PC-9 (cell line): ENCODE results near the gene NEUROG3. TPM values are rescaled to one million over a fixed set of nuclear protein-coding genes. Genes with fewer than 3 reads are reported as not detected.

Experiments
- BruUV-seq: library from RNA; stranded (reverse); fragments of 400-500 nt; replicated peaks from 2 replicates; lab custom pipeline; 2021; lab: Mats Ljungman, UMichigan
- CTCF ChIA-PET: fragments of 300-600 bp; sonication (Branson Sonifier 250); formaldehyde crosslinking; loops from one replicate; lab custom pipeline; 2022; ENCODE audit warnings: antibody characterized with exemption; lab: Charles Lee
- POLR2A ChIA-PET: fragments of 300-600 bp; sonication (Branson Sonifier 250); formaldehyde crosslinking; loops from one replicate; lab custom pipeline; 2022; ENCODE audit warnings: antibody characterized with exemption; ENCODE audit not compliant: unreplicated experiment; lab: Charles Lee
- DNase-seq, 2 experiments: peaks; one replicate each; pipeline versions ENCODE4 v3.0.0 to v3.0.0-alpha.2; 2015 to 2022; ENCODE audit warnings: mixed read lengths in 1 of 2
- H2AFZ ChIP-seq: fragments of 200-600 bp; sonication (generic); 2 replicates; pipeline ENCODE4 v1.8.1; 2017; ENCODE audit warnings: antibody characterized with exemption
- H3F3A ChIP-seq: fragments of 200-600 bp; sonication (generic); 2 replicates; pipeline ENCODE4 v1.8.1; 2017; ENCODE audit warnings: antibody characterized with exemption, mild to moderate bottlenecking, low read depth; ENCODE audit not compliant: insufficient read depth
- H3K27ac ChIP-seq: fragments of 200-600 bp; sonication (generic); 2 replicates; pipeline ENCODE4 v1.6.1; 2016; ENCODE audit warnings: mixed run types
- H3K27me3 ChIP-seq: fragments of 200-600 bp; sonication (generic); 2 replicates; pipeline ENCODE4 v1.6.1; 2016; ENCODE audit warnings: low read depth, mixed run types; ENCODE audit not compliant: insufficient read depth
- H3K36me3 ChIP-seq: fragments of 200-600 bp; sonication (generic); 2 replicates; pipeline ENCODE4 v1.6.1; 2016; ENCODE audit warnings: low read depth, mixed run types
- H3K4me1 ChIP-seq: fragments of 200-600 bp; sonication (generic); replicated peaks from 2 replicates; pipeline ENCODE4 v1.6.1; 2016; ENCODE audit warnings: mixed run types; ENCODE audit not compliant: insufficient read depth
- H3K4me2 ChIP-seq: fragments of 200-600 bp; sonication (generic); 2 replicates; pipeline ENCODE4 v1.6.1; 2017; ENCODE audit warnings: mixed run types
- H3K4me3 ChIP-seq: fragments of 200-600 bp; sonication (generic); 2 replicates; pipeline ENCODE4 v1.6.1; 2016; ENCODE audit warnings: mixed run types
- H3K79me2 ChIP-seq: fragments of 200-600 bp; sonication (generic); 2 replicates; pipeline ENCODE4 v1.6.1; 2017; ENCODE audit warnings: low read depth, mixed run types
- H3K9me2 ChIP-seq: fragments of 200-600 bp; sonication (generic); 2 replicates; pipeline ENCODE4 v1.8.1; 2017; ENCODE audit warnings: mild to moderate bottlenecking; ENCODE audit not compliant: insufficient read depth
- H3K9me3 ChIP-seq: fragments of 200-600 bp; sonication (generic); 2 replicates; pipeline ENCODE4 v1.8.1; 2016; ENCODE audit warnings: low read depth; ENCODE audit not compliant: insufficient read depth
- H4K20me1 ChIP-seq: fragments of 200-600 bp; sonication (generic); 2 replicates; pipeline ENCODE4 v1.8.1; 2017; ENCODE audit not compliant: insufficient read depth
- EZH2 ChIP-seq: fragments of 200-600 bp; sonication (generic); IDR thresholded peaks from 2 replicates; pipeline ENCODE4 v1.8.0; 2017; ENCODE audit warnings: antibody characterized with exemption, low read depth
- intact Hi-C: fragments of 100-400 bp; cut with micrococcal nuclease; formaldehyde crosslinking; loops from one replicate; pipeline ENCODE4 v1.10.0; 2022; ENCODE audit not compliant: unreplicated experiment
- total RNA-seq: library from RNA; stranded (reverse); gene quantifications from 2 replicates; pipeline ENCODE4 v1.2.3, GENCODE V29; 2021
- TF ChIP-seq, protein P1 (sequence below): fragments of 200-600 bp; sonication (generic); conservative IDR thresholded peaks from 2 replicates; pipeline ENCODE4 v1.6.1; 2017; ENCODE audit warnings: mixed run types, antibody characterized with exemption, mild to moderate bottlenecking, moderate library complexity

Gene NEUROG3
- total RNA-seq, 1 experiment from 2014 or later: not detected

DNA sequence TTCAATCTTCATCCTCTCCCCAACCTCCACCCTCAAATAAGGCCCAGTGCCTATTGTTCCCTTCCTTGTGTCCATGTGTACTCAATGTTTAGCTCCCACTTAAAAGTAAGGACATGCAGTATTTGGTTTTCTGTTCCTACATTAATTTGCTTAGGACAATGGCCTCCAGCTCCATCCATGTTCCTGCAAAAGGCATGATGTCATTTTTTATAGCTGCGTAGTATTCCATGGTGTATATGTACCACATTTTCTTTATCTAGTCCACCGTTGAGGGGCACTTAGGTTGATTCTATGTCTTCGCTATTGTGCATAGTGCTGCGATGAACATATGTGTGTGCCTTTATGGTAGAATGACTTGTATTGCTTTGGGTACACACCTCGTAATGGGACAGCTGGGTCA, 7.2 kb upstream of the NEUROG3 start:
- H3K4me3 ChIP-seq: no peak overlapping the region
- no peaks in the 10 kb centered on the region for H3F3A ChIP-seq
- POLR2A ChIA-PET: no interaction called here
- H3K4me2 ChIP-seq: no peak overlapping the region
- H4K20me1 ChIP-seq: peaks cover 7% of the 10 kb centered on the region; the same call in 1 of the 2 replicates
- H3K27me3 ChIP-seq: peaks cover 94% of the 10 kb centered on the region
- H2AFZ ChIP-seq: no peak overlapping the region
- intact Hi-C loops: no loop called here
- DNase-seq: no peak
- H3K9me2 ChIP-seq: no peaks in the 10 kb centered on the region
- H3K9me3 ChIP-seq: no peaks in the 10 kb centered on the region
- H3K4me1 ChIP-seq: no peaks in the 10 kb centered on the region
- no peaks in the 10 kb centered on the region for H3K79me2 ChIP-seq
- BruUV-seq: no TSS peak
- no peak for TF ChIP-seq EZH2
- TF ChIP-seq, protein P1, sequence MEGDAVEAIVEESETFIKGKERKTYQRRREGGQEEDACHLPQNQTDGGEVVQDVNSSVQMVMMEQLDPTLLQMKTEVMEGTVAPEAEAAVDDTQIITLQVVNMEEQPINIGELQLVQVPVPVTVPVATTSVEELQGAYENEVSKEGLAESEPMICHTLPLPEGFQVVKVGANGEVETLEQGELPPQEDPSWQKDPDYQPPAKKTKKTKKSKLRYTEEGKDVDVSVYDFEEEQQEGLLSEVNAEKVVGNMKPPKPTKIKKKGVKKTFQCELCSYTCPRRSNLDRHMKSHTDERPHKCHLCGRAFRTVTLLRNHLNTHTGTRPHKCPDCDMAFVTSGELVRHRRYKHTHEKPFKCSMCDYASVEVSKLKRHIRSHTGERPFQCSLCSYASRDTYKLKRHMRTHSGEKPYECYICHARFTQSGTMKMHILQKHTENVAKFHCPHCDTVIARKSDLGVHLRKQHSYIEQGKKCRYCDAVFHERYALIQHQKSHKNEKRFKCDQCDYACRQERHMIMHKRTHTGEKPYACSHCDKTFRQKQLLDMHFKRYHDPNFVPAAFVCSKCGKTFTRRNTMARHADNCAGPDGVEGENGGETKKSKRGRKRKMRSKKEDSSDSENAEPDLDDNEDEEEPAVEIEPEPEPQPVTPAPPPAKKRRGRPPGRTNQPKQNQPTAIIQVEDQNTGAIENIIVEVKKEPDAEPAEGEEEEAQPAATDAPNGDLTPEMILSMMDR: no peak
- CTCF ChIA-PET: no interaction called here
- no peak overlapping the region for H3K27ac ChIP-seq
- H3K36me3 ChIP-seq: no peaks in the 10 kb centered on the region

DNA sequence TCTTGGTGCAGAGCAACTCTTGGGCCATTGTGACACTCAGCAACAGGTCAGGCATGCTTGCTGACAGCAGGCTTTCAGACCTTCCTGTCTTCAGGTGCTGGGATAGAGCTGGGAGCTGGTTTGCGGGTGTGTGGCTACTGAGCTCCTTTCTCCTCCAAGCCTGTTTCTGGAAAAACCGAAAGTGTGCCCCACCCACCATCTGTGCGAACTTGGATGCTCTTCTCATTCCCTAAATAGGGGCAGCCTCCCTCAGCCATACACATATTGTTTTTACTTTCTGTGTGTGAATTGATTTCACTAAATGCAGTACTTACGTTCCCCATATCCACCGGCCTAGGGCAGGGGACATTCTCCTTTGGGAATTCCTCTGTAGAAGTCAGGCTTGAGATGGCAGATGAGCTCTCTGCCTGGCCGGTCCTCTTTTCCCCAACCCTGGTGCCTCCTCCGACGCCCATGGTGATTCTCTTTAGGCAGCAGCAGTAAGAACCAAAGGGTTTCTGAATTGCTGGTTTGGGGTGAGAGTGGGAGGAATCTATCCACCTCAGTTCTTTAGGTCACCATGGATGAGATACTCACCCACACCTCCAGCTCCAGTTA, 6.3 kb upstream of the NEUROG3 start:
- ChIA-PET POLR2A (no interaction called here), CTCF (no interaction called here)
- intact Hi-C loops: no loop called here
- H3K4me3 ChIP-seq: no peak overlapping the region
- DNase-seq: no peak
- peaks cover 7% of the 10 kb centered on the region; the same call in 1 of the 2 replicates for H4K20me1 ChIP-seq
- H2AFZ ChIP-seq: no peak overlapping the region
- H3K27ac ChIP-seq: no peak overlapping the region
- H3K79me2 ChIP-seq: no peaks in the 10 kb centered on the region
- H3K9me3 ChIP-seq: no peaks in the 10 kb centered on the region
- H3K36me3 ChIP-seq: no peaks in the 10 kb centered on the region
- H3K9me2 ChIP-seq: no peaks in the 10 kb centered on the region
- BruUV-seq: no TSS peak
- peaks cover 94% of the 10 kb centered on the region for H3K27me3 ChIP-seq
- no peak for TF ChIP-seq EZH2
- TF ChIP-seq, protein P1: no peak
- H3F3A ChIP-seq: no peaks in the 10 kb centered on the region
- no peak overlapping the region for H3K4me2 ChIP-seq
- H3K4me1 ChIP-seq: no peaks in the 10 kb centered on the region

DNA sequence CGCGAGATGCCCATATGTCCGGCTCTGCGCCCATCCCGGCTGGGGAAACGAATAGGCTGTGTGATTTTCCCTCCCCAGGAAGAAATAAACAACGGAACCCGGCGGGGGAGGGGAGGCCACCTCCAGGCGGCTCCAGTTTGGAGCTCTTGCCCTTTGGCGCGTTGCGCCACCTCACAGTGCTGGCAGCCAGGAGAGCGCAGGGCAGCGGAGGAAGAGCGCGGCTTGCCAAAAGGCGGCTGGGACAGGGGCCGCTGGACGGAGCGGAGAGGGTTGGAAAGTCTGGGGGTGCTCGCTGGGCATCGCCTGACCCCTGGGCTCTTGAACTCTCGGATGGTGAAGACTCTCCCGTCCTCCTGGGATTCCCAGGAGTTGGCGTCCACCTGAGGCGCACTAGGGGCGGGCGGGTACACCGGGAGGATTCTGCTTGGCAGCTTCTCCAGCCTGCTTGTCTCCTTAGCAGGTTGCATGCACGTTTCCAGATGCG, 5.3 kb upstream of the NEUROG3 start:
- no peaks in the 10 kb centered on the region for H3K79me2 ChIP-seq
- no TSS peak for BruUV-seq
- no peaks in the 10 kb centered on the region for H3K9me3 ChIP-seq
- no peak overlapping the region for H3K27ac ChIP-seq
- H3F3A ChIP-seq: no peaks in the 10 kb centered on the region
- no peaks in the 10 kb centered on the region for H3K9me2 ChIP-seq
- no peak for DNase-seq
- POLR2A ChIA-PET: no interaction called here
- intact Hi-C loops: no loop called here
- no peak overlapping the region for H2AFZ ChIP-seq
- peaks cover 94% of the 10 kb centered on the region for H3K27me3 ChIP-seq
- CTCF ChIA-PET: no interaction called here
- H4K20me1 ChIP-seq: peaks cover 7% of the 10 kb centered on the region; the same call in 1 of the 2 replicates
- H3K4me3 ChIP-seq: no peak overlapping the region
- no peak for TF ChIP-seq EZH2
- TF ChIP-seq, protein P1: no peak
- no peaks in the 10 kb centered on the region for H3K36me3 ChIP-seq
- H3K4me2 ChIP-seq: no peak overlapping the region
- H3K4me1 ChIP-seq: no peaks in the 10 kb centered on the region
